ENCODE measurements around the gene PLEKHM1.

PLEKHM1 gene

GRCh38 chr17:45391291-45391690 is 99.2 kb downstream of the PLEKHM1 start:
- no peaks in the 10 kb centered on the region for H3K79me2 ChIP-seq (ENCODE audit: control insufficient read depth, low read length)
- TF ChIP-seq, protein P1, sequence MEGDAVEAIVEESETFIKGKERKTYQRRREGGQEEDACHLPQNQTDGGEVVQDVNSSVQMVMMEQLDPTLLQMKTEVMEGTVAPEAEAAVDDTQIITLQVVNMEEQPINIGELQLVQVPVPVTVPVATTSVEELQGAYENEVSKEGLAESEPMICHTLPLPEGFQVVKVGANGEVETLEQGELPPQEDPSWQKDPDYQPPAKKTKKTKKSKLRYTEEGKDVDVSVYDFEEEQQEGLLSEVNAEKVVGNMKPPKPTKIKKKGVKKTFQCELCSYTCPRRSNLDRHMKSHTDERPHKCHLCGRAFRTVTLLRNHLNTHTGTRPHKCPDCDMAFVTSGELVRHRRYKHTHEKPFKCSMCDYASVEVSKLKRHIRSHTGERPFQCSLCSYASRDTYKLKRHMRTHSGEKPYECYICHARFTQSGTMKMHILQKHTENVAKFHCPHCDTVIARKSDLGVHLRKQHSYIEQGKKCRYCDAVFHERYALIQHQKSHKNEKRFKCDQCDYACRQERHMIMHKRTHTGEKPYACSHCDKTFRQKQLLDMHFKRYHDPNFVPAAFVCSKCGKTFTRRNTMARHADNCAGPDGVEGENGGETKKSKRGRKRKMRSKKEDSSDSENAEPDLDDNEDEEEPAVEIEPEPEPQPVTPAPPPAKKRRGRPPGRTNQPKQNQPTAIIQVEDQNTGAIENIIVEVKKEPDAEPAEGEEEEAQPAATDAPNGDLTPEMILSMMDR (IDR thresholded peaks at IDR 0.05; ENCODE audit: low read depth, low read length, poor library complexity, severe bottlenecking), result no peak
- TF ChIP-seq EZH2phosphoT487 (IDR thresholded peaks at IDR 0.05; ENCODE audit: borderline replicate concordance, low read length), result no peak
- no peaks in the 10 kb centered on the region for H3K9me2 ChIP-seq (replicated peaks; ENCODE audit: control insufficient read depth, low read length)
- H3K4me1 ChIP-seq (ENCODE audit: control insufficient read depth, low read length), result peaks cover 25% of the 10 kb centered on the region
- H3K36me3 ChIP-seq (ENCODE audit: control insufficient read depth, low read length), result peaks cover 15% of the 10 kb centered on the region
- H3K4me2 ChIP-seq (ENCODE audit: low read length), result no peak overlapping the region
- H4K20me1 ChIP-seq (ENCODE audit: control insufficient read depth, insufficient read depth, low read depth, low read length), result no peaks in the 10 kb centered on the region
- no peaks in the 10 kb centered on the region for H3F3A ChIP-seq (ENCODE audit: control insufficient read depth, insufficient read depth)
- no peak overlapping the region for H3K4me3 ChIP-seq (ENCODE audit: low read length)
- H3K27ac ChIP-seq (ENCODE audit: low read depth, low read length), result no peak overlapping the region
- peaks cover 28% of the 10 kb centered on the region for H3K27me3 ChIP-seq (ENCODE audit: control insufficient read depth, low read length)
- no peaks in the 10 kb centered on the region for H3K9me3 ChIP-seq (ENCODE audit: control insufficient read depth, insufficient read depth, low read length)

DNA sequence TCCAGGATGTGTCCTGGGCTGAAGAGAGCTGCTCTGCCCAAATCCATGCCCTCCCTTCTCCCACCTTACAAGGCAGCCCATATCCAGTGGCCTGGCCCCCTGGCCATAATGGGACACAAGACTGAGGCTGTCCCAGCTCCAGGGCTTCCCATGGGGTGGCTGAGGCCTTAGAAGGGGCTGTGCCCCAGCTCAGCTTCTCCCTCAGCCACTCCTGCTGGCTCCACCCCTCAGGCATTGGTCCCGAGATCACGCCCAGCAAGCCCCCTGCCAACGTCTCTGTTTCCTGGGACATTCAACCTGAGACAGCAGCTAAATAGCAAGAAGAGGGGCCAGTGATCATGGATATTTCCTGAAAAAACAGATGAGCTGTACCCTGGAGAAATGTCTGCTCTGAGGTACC is 101.2 kb downstream of the PLEKHM1 start:
- Histone ChIP-seq H3K9me2 (replicated peaks; ENCODE audit: control insufficient read depth, low read length) (no peaks in the 10 kb centered on the region), H3K4me1 (ENCODE audit: control insufficient read depth, low read length) (peaks cover 19% of the 10 kb centered on the region), H3K4me3 (ENCODE audit: low read length) (no peak overlapping the region), H3K4me2 (ENCODE audit: low read length) (no peak overlapping the region), H3K79me2 (ENCODE audit: control insufficient read depth, low read length) (no peaks in the 10 kb centered on the region), H3K9me3 (ENCODE audit: control insufficient read depth, insufficient read depth, low read length) (no peaks in the 10 kb centered on the region), H3K36me3 (ENCODE audit: control insufficient read depth, low read length) (peaks cover under 1% of the 10 kb centered on the region; the same call in 1 of the 2 replicates), H3F3A (ENCODE audit: control insufficient read depth, insufficient read depth) (no peaks in the 10 kb centered on the region), H3K27ac (ENCODE audit: low read depth, low read length) (no peak overlapping the region), H4K20me1 (ENCODE audit: control insufficient read depth, insufficient read depth, low read depth, low read length) (no peaks in the 10 kb centered on the region), H3K27me3 (ENCODE audit: control insufficient read depth, low read length) (peaks cover 31% of the 10 kb centered on the region)
- TF ChIP-seq EZH2phosphoT487 (IDR thresholded peaks at IDR 0.05; ENCODE audit: borderline replicate concordance, low read length), result no peak
- TF ChIP-seq, protein P1 (IDR thresholded peaks at IDR 0.05; ENCODE audit: low read depth, low read length, poor library complexity, severe bottlenecking), result no peak

- Histone ChIP-seq H3K9me3 (ENCODE audit: control insufficient read depth, insufficient read depth, low read length) (no peaks in the 10 kb centered on the region), H3K4me3 (ENCODE audit: low read length) (no peak overlapping the region), H3K27ac (ENCODE audit: low read depth, low read length) (no peak overlapping the region), H3K4me1 (ENCODE audit: control insufficient read depth, low read length) (peaks cover 19% of the 10 kb centered on the region), H3K9me2 (replicated peaks; ENCODE audit: control insufficient read depth, low read length) (no peaks in the 10 kb centered on the region), H3K79me2 (ENCODE audit: control insufficient read depth, low read length) (no peaks in the 10 kb centered on the region), H3K27me3 (ENCODE audit: control insufficient read depth, low read length) (peaks cover 31% of the 10 kb centered on the region), H3F3A (ENCODE audit: control insufficient read depth, insufficient read depth) (no peaks in the 10 kb centered on the region), H3K4me2 (ENCODE audit: low read length) (no peak overlapping the region), H3K36me3 (ENCODE audit: control insufficient read depth, low read length) (no peaks in the 10 kb centered on the region), H4K20me1 (ENCODE audit: control insufficient read depth, insufficient read depth, low read depth, low read length) (no peaks in the 10 kb centered on the region)
- no peak for TF ChIP-seq EZH2phosphoT487 (IDR thresholded peaks at IDR 0.05; ENCODE audit: borderline replicate concordance, low read length)
- TF ChIP-seq, protein P1 (IDR thresholded peaks at IDR 0.05; ENCODE audit: low read depth, low read length, poor library complexity, severe bottlenecking), result no peak
Observed at GRCh38 chr17:45388604-45389325, 101.8 kb downstream of the PLEKHM1 start.

Measured in DOHH2 (cell line).